ENCODE data around the gene KISS1R. TPM values are rescaled to one million over a fixed set of nuclear protein-coding genes. Genes with fewer than 3 reads are reported as not detected.
A peak's percentile ranks its signal among the peaks of the same experiment; 100 is the strongest.
"Not testable (repeated sequence)": the region's sequence is repeated elsewhere in the genome, so short reads cannot be mapped to it uniquely, and the experiment has no call there.

The KISS1R gene
- not detected in 2 replicates for total RNA-seq

GRCh38 chr19:917323-918151 lies at the start of gene KISS1R:
KISS1R (plus strand) TSS chr19:917333; CDS start chr19:917503, 170 bp downstream.
- DNase-seq (ENCODE audit: low read depth, low spot score) = no peak

DNA sequence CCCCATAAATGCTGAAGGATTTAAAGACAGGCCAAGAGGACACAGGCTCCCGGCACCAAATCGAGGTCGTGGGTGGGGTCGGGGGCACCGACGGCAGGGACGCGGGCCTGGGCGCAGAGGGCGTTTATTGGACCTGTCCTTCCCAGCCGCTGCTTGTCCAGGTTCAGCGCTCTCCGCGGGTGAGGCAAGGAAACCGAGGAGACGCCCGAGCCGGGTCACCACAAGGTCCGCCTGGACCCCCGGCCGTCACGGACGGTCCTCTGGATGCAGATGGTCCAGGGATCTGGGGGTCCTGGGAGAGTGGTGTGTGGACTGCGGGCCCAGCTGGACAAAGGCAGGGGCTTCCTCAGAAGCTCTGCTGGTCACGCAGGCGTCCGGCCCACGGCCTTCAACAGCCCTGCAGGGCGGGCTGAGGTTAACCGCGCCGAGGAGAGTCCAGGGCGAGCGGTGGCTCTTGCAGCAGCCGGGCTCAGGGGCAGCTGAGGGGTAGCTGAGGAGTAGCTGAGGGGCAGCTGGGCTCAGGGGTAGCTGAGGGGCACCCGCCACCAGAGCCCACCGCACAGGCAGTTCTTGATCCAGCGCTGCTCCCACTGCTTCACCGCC lies 49.2 kb upstream of the KISS1R start:
- no peak for DNase-seq (ENCODE audit: low read depth, low spot score)

DNA sequence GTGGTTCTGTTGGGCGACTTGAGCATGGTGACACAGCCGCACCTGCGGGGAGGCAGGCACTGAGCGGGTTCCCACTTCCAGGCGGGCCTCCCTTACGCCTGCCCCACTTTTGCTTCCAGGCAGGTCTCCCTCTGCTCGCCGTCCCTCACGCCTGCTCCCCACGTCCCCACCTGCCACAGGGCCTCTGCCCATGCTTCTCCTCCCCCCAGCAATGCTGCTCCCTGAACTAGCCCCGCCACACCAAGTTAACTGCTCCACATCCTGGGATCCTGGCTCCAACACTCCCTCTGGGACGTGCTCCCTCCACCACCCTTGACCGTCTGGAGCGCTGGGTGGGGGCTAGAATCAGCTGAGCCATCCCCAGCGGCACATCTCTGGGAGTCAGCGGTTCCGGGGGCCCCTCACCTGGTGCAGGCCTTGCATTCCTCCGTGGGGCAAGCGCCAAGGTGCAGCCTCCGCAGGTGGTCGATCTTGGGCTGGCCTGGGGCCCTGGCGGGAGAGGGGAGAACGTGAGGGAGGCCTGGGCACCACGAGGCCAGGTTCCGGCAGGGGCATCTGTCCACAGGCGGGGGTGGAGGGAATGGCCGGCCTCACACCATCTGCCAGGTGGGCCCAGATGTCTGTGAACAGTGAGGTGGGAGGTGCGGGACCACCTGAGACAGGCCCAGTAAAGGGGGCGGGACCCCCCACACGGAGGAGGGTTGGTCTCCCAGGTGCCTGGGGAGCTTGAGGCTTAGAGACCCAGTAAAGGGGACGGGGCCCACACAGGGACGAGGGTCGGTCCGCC lies 48.5 kb upstream of the KISS1R start:
- DNase-seq (ENCODE audit: low read depth, low spot score) = no peak

DNA sequence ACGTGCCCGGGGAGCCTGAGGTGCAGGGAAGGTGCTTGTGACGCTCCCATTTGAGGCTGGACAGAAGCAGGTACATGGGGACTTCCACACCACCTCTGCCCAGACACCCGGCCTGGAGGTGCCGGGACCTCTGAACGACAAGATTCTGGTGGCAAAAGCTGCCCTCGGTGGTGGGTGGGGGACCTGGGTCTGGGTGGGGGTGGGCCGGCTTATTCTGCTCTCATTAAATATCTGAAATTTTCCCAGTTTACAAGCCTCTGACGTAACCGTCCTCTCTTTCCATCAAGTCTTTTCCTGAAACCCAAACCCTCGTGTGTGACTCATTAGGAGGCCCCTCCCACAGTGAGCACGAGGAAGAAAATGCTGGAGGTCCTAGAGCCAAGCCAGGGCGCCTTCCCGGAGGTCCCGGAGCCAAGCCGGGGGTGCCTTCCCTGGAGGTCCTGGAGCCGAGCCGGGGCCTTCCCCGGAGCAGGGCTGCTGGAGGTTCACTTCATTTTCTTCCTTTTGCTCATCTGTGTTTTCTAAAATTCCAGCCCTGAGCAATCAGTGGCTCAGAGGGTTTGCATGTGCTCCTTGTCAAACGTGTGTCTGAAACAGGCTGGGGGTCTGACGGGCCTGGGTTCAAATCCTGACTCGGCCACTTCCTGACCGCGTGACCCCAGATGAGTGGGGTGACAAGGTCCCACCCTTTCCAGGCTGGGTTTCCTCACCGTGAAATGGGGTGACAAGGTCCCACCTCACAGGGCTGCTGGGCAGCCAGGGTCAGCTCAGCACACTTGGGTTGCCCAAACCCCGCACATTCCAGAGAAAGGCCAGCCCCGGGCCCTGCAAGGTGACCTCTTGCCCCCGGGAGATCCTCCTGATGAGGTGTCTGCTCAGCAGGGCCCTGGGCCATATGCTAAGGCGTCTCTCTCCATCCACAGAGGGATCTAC lies 47.6 kb upstream of the KISS1R start:
- peak; percentile 71 for DNase-seq (ENCODE audit: low read depth, low spot score)

DNA sequence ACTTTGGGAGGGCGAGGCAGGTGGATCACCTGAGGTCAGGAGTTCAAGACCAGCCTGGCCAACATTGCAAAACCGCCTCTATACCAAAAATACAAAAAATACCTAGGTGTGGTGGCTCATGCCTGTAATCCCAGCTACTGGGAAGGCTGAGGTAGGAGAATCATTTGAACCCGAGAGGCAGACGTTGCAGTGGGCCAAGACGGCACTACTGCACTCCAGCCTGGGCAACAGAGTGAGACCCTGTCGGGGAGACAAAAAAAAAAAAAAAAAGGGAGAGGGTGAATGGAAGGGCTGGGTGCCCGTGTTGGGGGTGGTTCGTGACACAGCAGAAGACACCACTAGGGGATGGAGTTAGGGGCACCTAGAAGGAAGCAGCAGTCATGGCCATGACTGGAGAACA lies 46.8 kb upstream of the KISS1R start:
- DNase-seq (ENCODE audit: low read depth, low spot score) = no peak

DNA sequence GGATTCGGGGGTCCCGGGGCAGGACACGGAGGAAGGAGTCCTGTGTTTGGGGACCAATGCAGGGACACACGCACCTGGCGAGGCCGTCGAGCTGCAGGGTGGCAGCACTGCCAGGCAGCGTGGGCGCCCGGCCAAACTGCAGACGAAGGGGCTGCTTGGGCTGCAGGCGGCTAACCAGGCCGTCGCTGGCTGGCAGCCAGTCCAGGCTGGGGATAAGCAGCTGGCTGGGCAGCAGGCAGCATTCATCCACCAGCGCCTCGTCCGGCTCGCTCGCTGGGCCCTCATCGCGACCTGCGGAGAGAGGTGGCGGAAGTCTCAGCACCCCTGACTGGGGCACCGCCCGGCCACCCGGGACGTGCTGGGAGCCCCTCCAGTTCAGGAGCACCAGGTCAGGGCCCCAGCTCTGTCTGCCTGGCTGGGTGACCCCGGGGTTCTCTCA lies 46.2 kb upstream of the KISS1R start:
- no peak for DNase-seq (ENCODE audit: low read depth, low spot score)

GRCh38 chr19:871446-872265 lies 45.5 kb upstream of the KISS1R start:
- DNase-seq (ENCODE audit: low read depth, low spot score) = no peak

DNA sequence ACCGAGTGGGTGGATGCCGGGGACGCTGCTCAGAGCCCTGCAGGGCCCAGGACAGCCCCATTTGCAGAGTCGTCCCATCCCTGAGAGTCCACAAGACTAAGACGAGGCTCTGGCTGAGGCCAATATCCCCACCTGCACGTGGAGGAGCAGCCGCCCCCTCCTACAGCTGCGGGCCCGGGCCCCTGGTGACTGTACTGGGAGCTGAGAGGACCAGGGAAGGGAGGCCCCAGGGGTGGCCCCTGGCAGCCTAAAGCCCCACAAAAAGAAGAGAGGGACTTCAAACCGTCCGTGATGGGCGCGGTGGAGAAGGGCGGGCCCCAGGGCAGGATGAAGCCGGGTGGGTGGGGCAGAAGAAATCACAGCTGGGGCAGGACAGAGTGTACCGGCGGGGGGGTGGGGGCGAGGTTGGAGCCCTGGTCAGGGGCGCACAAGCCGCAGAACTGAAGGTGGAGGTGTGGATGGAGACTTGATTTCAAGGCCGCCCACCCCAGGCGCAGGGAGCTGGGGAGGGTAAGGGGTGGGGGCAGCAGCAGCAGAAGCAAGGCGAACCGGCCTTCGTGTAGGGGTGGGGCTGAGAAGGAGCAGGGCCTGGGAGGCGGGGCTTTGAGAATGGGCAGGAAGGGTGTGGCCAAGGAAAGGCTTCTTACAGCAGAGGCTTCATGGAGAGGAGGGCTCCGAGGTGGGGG lies 44.7 kb upstream of the KISS1R start:
- DNase-seq (ENCODE audit: low read depth, low spot score) = no peak

DNA sequence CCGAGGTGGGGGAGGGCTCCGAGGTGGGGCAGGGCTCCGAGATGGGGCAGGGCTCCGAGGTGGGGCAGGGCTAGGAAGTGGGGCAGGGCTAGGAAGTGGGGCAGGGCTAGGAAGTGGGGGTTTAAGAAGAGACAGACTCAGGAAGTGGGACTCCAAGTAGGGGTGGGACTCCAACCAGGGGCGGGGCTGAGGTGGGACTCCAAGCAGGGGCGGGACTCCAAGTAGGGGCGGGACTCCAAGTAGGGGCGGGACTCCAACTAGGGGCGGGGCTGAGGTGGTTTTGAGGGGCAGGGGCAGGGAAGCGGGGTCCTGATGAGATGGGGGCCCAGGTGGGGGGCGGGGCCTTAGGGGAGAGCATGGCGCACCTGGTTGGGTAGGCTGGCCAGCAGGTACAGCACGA lies 44.0 kb upstream of the KISS1R start:
- no peak for DNase-seq (ENCODE audit: low read depth, low spot score)

- DNase-seq (ENCODE audit: low read depth, low spot score) = no peak
These were observed 43.5 kb upstream of the KISS1R start for GRCh38 chr19:873561-874041.

DNA sequence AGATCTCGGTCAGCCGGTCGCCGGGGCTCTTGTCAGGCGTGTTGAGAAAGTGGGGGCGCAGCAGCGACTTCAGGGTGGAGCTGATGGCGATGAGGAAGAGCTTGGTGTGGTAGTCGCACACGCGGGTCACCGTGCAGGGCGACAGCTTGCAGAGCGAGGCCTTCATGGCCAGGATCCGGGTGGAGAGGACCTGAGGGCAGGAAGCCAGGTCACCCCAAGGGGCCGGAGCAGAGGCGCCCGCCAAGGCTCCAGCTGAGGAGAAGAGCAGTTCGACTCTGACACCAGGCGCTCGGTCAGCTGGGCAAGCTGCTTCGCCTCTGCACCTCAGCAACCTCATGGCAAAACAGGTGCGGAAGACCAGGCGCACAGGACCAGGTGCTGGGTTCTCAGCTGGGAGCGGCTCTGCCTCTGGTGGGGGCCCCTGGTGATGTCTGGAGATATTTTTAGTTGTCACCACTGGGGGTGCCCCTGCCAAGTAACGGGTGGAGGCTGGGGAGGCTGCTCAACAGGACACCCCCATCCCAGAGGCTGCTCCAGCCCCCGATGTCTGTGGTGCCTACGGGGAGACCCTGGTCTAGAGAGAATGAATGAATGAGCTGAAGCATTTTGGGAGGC lies 41.8 kb upstream of the KISS1R start:
- no peak for DNase-seq (ENCODE audit: low read depth, low spot score)

DNA sequence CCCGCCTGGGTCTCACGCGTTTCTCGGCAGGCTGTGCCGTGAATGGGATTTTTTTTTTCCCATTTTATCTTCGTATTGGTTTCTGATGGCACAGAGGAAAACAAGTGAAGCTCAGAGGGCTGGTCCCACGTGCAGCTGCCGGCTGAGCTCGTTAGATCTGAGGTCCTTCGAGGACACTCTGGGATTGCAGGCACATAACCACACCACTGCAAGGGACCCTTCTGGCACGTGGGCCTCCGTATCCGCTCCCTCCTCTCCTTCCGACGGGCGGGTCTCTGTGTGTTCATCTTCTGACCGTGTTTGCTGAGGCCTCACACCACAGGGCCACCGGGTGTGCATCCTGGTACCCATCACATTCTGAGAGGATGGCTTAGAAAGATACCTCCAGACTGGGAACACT lies 41.0 kb upstream of the KISS1R start:
- DNase-seq (ENCODE audit: low read depth, low spot score) = no peak

GRCh38 chr19:876780-877314 lies 40.3 kb upstream of the KISS1R start:
- DNase-seq (ENCODE audit: low read depth, low spot score) = no peak

DNA sequence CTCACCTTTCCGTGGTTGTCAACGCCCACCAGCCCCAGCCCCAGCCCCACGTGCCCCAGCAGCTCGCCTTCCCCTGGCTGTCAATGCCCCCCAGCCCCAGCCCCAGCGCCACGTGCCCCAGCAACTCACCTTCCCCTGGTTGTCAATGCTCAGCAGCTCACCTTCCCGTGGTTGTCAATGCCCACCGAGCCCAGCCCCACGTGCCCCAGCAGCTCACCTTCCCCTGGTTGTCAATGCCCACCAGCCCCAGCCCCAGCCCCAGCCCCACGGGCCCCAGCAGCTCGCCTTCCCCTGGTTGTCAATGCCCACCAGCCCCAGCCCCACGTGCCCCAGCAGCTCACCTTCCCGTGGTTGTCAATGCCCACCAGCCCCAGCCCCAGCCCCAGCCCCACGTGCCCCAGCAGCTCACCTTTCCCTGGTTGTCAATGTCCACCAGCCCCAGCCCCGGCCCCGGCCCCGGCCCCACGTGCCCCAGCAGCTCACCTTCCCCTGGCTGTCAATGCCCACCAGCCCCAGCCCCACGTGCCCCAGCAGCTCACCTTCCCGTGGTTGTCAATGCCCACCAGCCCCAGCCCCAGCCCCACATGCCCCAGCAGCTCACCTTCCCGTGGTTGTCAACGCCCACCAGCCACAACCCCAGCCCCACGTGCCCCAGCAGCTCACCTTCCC lies 39.0 kb upstream of the KISS1R start:
- DNase-seq (ENCODE audit: low read depth, low spot score) = not testable (repeated sequence)

DNA sequence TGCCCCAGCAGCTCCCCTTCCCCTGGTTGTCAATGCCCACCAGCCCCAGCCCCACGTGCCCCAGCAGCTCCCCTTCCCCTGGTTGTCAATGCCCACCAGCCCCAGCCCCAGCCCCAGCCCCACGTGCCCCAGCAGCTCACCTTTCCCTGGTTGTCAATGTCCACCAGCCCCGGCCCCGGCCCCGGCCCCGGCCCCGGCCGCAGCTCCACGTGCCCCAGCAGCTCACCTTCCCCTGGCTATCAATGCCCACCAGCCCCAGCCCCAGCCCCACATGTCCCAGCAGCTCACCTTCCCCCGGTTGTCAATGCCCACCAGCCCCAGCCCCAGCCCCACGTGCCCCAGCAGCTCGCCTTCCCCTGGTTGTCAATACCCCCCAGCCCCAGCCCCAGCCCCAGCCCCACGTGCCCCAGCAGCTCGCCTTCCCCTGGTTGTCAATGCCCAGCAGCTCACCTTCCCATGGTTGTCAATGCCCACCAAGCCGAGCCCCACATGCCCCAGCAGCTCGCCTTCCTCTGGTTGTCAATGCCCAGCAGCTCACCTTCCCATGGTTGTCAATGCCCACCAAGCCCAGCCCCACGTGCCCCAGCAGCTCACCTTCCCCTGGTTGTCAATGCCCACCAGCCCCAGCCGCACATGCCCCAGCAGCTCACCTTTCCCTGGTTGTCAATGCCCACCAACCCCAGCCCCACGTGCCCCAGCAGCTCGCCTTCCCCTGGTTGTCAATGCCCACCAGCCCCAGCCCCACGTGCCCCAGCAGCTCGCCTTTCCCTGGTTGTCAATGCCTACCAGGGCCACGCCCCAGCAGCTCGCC lies 38.2 kb upstream of the KISS1R start:
- not testable (repeated sequence) for DNase-seq (ENCODE audit: low read depth, low spot score)

- no peak for DNase-seq (ENCODE audit: low read depth, low spot score)
These were observed 37.3 kb upstream of the KISS1R start for GRCh38 chr19:879711-880438.
